ENCODE measurements around the gene SMIM36.

SMIM36 gene

GRCh38 chr17:55435408-55435807 is 75.8 kb downstream of the SMIM36 start (continued):
- TF ChIP-seq PATZ1 (CRISPR knock-in tag; IDR thresholded peaks at IDR 0.05; ENCODE audit: borderline replicate concordance) (no peak), TCF4 (CRISPR knock-in tag; IDR thresholded peaks at IDR 0.05; ENCODE audit: borderline replicate concordance) (no peak), ISL1 (CRISPR knock-in tag; IDR thresholded peaks at IDR 0.05) (no peak), ARNTL (CRISPR knock-in tag; IDR thresholded peaks at IDR 0.05; ENCODE audit: borderline replicate concordance, low read depth) (no peak), GLIS3 (CRISPR knock-in tag; IDR thresholded peaks at IDR 0.05) (no peak), POU6F1 (CRISPR knock-in tag; IDR thresholded peaks at IDR 0.05; ENCODE audit: borderline replicate concordance, low read depth) (no peak)

- TF ChIP-seq ISL1 (CRISPR knock-in tag; IDR thresholded peaks at IDR 0.05) (no peak), BACH2 (CRISPR knock-in tag; IDR thresholded peaks at IDR 0.05; ENCODE audit: borderline replicate concordance) (no peak), CSRNP3 (CRISPR knock-in tag; IDR thresholded peaks at IDR 0.05) (no peak)
- no peak for ATAC-seq
Measured at GRCh38 chr17:55434721-55435120, 76.5 kb downstream of the SMIM36 start.

- peak; percentile 35 for ATAC-seq
- TF ChIP-seq ISL1 (CRISPR knock-in tag; IDR thresholded peaks at IDR 0.05) (no peak; the same call in 1 of the 2 replicates), POU6F1 (CRISPR knock-in tag; IDR thresholded peaks at IDR 0.05; ENCODE audit: borderline replicate concordance, low read depth) (no peak), PATZ1 (CRISPR knock-in tag; IDR thresholded peaks at IDR 0.05; ENCODE audit: borderline replicate concordance) (no peak), ARNTL (CRISPR knock-in tag; IDR thresholded peaks at IDR 0.05; ENCODE audit: borderline replicate concordance, low read depth) (no peak), ZNF8 (CRISPR knock-in tag; IDR thresholded peaks at IDR 0.05) (no peak), PPARA (CRISPR knock-in tag; IDR thresholded peaks at IDR 0.05; ENCODE audit: borderline replicate concordance) (no peak), ZNF565 (CRISPR knock-in tag; conservative IDR thresholded peaks at IDR 0.05; ENCODE audit: low read depth) (no peak), RARB (CRISPR knock-in tag; IDR thresholded peaks at IDR 0.05) (no peak), BACH2 (CRISPR knock-in tag; IDR thresholded peaks at IDR 0.05; ENCODE audit: borderline replicate concordance) (no peak), CREB5 (CRISPR knock-in tag; IDR thresholded peaks at IDR 0.05; ENCODE audit: low read depth) (no peak), CSDC2 (CRISPR knock-in tag; IDR thresholded peaks at IDR 0.05) (no peak), GLIS3 (CRISPR knock-in tag; IDR thresholded peaks at IDR 0.05) (no peak), TCF4 (CRISPR knock-in tag; IDR thresholded peaks at IDR 0.05; ENCODE audit: borderline replicate concordance) (no peak), ZC3H10 (CRISPR knock-in tag; IDR thresholded peaks at IDR 0.05) (no peak), SNAI2 (CRISPR knock-in tag; IDR thresholded peaks at IDR 0.05) (no peak), ZFP3 (CRISPR knock-in tag; IDR thresholded peaks at IDR 0.05) (no peak), ZNF70 (CRISPR knock-in tag; IDR thresholded peaks at IDR 0.05) (no peak), TOX (CRISPR knock-in tag; IDR thresholded peaks at IDR 0.05; ENCODE audit: borderline replicate concordance) (no peak), TSHZ2 (CRISPR knock-in tag; IDR thresholded peaks at IDR 0.05) (no peak), ZFP30 (CRISPR knock-in tag; IDR thresholded peaks at IDR 0.05) (no peak)
Measured at GRCh38 chr17:55433629-55434422, 77.4 kb downstream of the SMIM36 start.
